ENCODE results near the gene RPS4Y1. TPM values are rescaled to one million over a fixed set of nuclear protein-coding genes. Genes with fewer than 3 reads are reported as not detected.

The RPS4Y1 gene
- total RNA-seq, 3 donors from 2014 or later, result 176 to 215 TPM; not detected in 1

- ATAC-seq (no peak), DNase-seq (no peak)
- Histone ChIP-seq H3K36me3 (ENCODE audit: low read depth) (no peaks in the 10 kb centered on the region), H3K9me3 (no peaks in the 10 kb centered on the region), H3K4me1 (ENCODE audit: low read depth) (no peaks in the 10 kb centered on the region), H3K4me3 (no peak overlapping the region)
- TF ChIP-seq CTCF (IDR thresholded peaks at IDR 0.05), result no peak
- intact Hi-C loops (cut with DNase I, micrococcal nuclease), result no loop called here
Observed at GRCh38 chrY:2849368-2849767, 8.0 kb downstream of the RPS4Y1 start.

DNA sequence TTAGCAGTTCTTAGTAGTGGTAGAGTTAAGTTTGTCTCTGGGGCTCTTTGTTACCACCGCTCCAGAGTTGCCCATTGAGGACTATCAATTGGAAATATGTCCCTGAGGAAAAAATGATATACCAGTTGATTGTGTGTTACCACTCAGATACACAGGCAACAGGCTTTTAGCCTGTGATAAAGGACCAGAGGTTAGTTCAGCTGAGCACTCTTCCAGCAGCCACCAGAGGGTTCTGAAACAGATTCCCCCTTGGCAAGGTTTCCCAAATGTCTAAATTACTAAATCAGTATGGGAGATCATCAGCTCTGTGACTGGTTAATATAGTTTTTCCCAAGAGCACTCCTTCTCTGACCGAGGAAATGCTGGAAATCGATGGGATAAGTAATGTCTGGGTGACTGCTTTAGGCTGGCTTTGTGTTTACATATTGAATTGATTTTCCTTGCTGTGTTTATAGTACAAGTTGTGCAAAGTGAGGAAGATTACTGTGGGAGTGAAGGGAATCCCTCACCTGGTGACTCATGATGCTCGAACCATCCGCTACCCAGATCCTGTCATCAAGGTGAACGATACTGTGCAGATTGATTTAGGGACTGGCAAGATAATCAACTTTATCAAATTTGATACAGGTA lies 12.9 kb downstream of the RPS4Y1 start:
- ATAC-seq (no peak), DNase-seq (no peak)
- Histone ChIP-seq H3K9me3 (no peaks in the 10 kb centered on the region), H3K4me3 (no peak overlapping the region), H3K36me3 (ENCODE audit: low read depth) (no peaks in the 10 kb centered on the region), H3K4me1 (ENCODE audit: low read depth) (no peaks in the 10 kb centered on the region)
- intact Hi-C loops (cut with DNase I, micrococcal nuclease), result no loop called here
- no peak for TF ChIP-seq CTCF (IDR thresholded peaks at IDR 0.05)

DNA sequence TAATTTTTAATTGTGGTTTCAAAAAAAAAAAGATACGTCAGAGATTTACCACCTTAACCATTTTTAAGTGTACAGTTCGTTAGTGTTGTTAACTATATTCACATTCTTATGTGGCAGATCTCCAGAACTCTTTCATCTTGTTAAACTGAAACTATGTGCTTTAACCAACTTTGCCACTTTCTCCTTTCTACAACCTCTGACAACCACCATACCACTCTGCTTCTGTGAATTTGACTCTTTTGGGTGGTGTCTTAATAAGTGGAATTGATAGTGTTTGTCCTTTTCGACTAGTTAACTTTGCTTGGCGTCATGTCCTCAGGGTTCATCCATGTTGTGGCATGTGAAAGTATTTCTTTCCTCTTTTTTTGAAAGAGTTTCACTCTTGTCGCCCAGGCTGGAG lies 15.7 kb downstream of the RPS4Y1 start:
- DNase-seq (no peak), ATAC-seq (no peak)
- TF ChIP-seq CTCF (IDR thresholded peaks at IDR 0.05), result no peak
- Histone ChIP-seq H3K4me1 (ENCODE audit: low read depth) (no peaks in the 10 kb centered on the region), H3K9me3 (no peaks in the 10 kb centered on the region), H3K36me3 (ENCODE audit: low read depth) (no peaks in the 10 kb centered on the region), H3K4me3 (no peak overlapping the region)
- intact Hi-C loops (cut with DNase I, micrococcal nuclease), result no loop called here

- no peak overlapping the region for H3K4me3 ChIP-seq
- H3K36me3 ChIP-seq (ENCODE audit: low read depth), result no peaks in the 10 kb centered on the region
- TF ChIP-seq CTCF (IDR thresholded peaks at IDR 0.05), result no peak
- H3K4me1 ChIP-seq (ENCODE audit: low read depth), result no peaks in the 10 kb centered on the region
- no peak for DNase-seq
- no peak for ATAC-seq
- no peaks in the 10 kb centered on the region for H3K9me3 ChIP-seq
- intact Hi-C loops (cut with DNase I, micrococcal nuclease), result no loop called here
Observed at GRCh38 chrY:2857686-2858085, 16.3 kb downstream of the RPS4Y1 start.

- ATAC-seq, result no peak
- Histone ChIP-seq H3K36me3 (ENCODE audit: low read depth) (no peaks in the 10 kb centered on the region), H3K4me1 (ENCODE audit: low read depth) (no peaks in the 10 kb centered on the region), H3K9me3 (no peaks in the 10 kb centered on the region), H3K4me3 (no peak overlapping the region)
- DNase-seq, result no peak
- intact Hi-C loops (cut with DNase I, micrococcal nuclease), result no loop called here
- TF ChIP-seq CTCF (IDR thresholded peaks at IDR 0.05), result no peak
Observed at GRCh38 chrY:2859782-2860181, 18.4 kb downstream of the RPS4Y1 start.

- intact Hi-C loops (cut with DNase I, micrococcal nuclease), result no loop called here
- ATAC-seq (no peak), DNase-seq (no peak)
- Histone ChIP-seq H3K36me3 (ENCODE audit: low read depth) (no peaks in the 10 kb centered on the region), H3K9me3 (no peaks in the 10 kb centered on the region), H3K4me1 (ENCODE audit: low read depth) (no peaks in the 10 kb centered on the region), H3K4me3 (no peak overlapping the region)
- TF ChIP-seq CTCF (IDR thresholded peaks at IDR 0.05), result no peak
Observed at GRCh38 chrY:2860511-2860910, 19.1 kb downstream of the RPS4Y1 start.

Measured in mucosa of descending colon (tissue), 3 donors.